GM19324 (cell line): ENCODE results near the gene OGFR.

Experiments
- ATAC-seq: cut with Tn5 transposase; IDR thresholded peaks from one replicate; pipeline ENCODE4 v1.9.1; 2021; ENCODE audit warnings: mild to moderate bottlenecking, moderate library complexity; ENCODE audit not compliant: unreplicated experiment, low FRiP score

The OGFR gene

GRCh38 chr20:62812181-62812906, 7.7 kb downstream of the OGFR start:
- no peak for ATAC-seq

GRCh38 chr20:62812907-62813200, 8.2 kb downstream of the OGFR start:
- ATAC-seq, result no peak

- no peak for ATAC-seq
Observed at GRCh38 chr20:62813588-62813987, 9.0 kb downstream of the OGFR start.

GRCh38 chr20:62814060-62814708, 9.5 kb downstream of the OGFR start:
- ATAC-seq, result no peak

GRCh38 chr20:62814709-62815065, 10.1 kb downstream of the OGFR start:
- ATAC-seq, result no peak

- ATAC-seq, result no peak
Observed at GRCh38 chr20:62815066-62815991, 10.7 kb downstream of the OGFR start.

GRCh38 chr20:62816031-62816883, 11.6 kb downstream of the OGFR start:
- ATAC-seq, result no peak

- no peak for ATAC-seq
Observed at GRCh38 chr20:62816884-62817873, 12.5 kb downstream of the OGFR start, which contains the start of gene COL9A3. Gene COL9A3, plus strand, starts transcription at chr20:62817050. Its CDS starts 15 bp downstream, at chr20:62817065.

- ATAC-seq, result no peak
Observed at GRCh38 chr20:62817975-62818591, 13.4 kb downstream of the OGFR start.

GRCh38 chr20:62818592-62819493, 14.2 kb downstream of the OGFR start:
- ATAC-seq, result no peak

GRCh38 chr20:62819494-62820174, 15.0 kb downstream of the OGFR start:
- ATAC-seq, result no peak

GRCh38 chr20:62820208-62820961, 15.8 kb downstream of the OGFR start:
- no peak for ATAC-seq

GRCh38 chr20:62820962-62821725, 16.5 kb downstream of the OGFR start:
- ATAC-seq, result no peak

- ATAC-seq, result no peak
Observed at GRCh38 chr20:62821726-62822210, 17.1 kb downstream of the OGFR start.

GRCh38 chr20:62822239-62822787, 17.7 kb downstream of the OGFR start:
- no peak for ATAC-seq
